Measurements from ENCODE around the gene RPLP2.
A peak's percentile ranks its signal among the peaks of the same experiment; 100 is the strongest.

Gene RPLP2

GRCh38 chr11:809287-810039 is at the start of gene RPLP2:
Gene RPLP2 (plus strand): TSS chr11:809967. CDS start chr11:810235, 268 bp downstream.
- ATAC-seq = peak; percentile 88

GRCh38 chr11:760236-760635 is 49.5 kb upstream of the RPLP2 start:
- no peak for ATAC-seq

DNA sequence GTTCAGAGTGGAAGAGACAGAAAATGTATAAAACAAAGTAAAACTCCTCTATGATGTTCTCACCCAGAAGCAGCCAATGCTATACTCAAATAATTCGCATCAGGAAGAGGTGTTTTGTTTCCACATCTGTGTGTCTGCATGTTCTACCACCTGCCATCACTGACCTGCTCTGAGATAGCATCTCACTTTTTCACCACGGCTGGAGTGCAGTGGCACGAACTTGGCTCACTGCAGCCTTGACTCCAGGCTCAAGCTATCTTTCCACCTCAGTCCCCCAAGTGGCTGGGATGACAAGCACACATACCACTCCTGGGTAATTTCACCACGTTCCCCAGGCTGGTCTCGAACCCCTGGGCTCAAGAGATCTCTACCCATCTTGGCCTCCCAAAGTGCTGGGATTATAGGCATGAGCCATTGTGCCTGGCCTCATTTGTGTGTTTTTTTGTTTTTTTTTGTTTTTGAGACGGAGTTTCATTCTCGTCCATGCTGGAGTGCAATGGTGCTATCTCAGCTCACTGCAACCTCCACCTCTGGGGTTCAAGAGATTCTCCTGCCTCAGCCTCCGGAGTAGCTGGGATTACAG is 48.1 kb upstream of the RPLP2 start:
- ATAC-seq = no peak

DNA sequence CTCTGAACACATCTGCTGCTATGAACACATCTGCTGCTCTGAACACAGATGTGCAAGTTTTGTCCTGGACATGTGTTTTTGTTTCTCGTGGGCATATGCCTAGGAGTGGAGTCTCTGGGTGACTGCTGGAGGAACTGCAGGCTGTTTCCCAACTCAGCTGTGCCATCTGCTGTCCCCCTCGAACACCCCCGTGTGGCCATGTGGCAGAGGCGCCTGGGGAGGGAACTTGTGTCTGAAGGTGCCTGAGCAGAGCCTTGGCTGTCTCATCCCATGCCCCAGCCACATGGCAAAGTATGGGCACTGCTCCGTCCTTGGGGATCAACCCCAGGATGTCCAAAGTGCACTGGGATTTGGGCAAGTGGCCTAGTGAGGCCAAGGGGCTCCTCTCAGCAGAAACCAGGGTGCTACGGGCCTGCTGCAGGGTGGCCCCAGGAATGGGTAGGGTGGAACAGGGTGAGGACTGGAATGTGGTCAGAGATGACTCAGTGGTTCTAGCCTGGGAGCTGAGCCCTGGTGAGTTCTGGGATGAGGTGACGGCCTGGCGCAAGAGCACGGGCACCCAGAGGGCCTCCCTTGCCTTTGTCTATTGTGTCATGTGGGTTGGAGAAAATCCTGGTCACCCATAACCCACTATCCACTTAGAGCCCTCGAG is 47.2 kb upstream of the RPLP2 start:
- ATAC-seq = no peak

GRCh38 chr11:763073-763463 is 46.7 kb upstream of the RPLP2 start:
- no peak for ATAC-seq

DNA sequence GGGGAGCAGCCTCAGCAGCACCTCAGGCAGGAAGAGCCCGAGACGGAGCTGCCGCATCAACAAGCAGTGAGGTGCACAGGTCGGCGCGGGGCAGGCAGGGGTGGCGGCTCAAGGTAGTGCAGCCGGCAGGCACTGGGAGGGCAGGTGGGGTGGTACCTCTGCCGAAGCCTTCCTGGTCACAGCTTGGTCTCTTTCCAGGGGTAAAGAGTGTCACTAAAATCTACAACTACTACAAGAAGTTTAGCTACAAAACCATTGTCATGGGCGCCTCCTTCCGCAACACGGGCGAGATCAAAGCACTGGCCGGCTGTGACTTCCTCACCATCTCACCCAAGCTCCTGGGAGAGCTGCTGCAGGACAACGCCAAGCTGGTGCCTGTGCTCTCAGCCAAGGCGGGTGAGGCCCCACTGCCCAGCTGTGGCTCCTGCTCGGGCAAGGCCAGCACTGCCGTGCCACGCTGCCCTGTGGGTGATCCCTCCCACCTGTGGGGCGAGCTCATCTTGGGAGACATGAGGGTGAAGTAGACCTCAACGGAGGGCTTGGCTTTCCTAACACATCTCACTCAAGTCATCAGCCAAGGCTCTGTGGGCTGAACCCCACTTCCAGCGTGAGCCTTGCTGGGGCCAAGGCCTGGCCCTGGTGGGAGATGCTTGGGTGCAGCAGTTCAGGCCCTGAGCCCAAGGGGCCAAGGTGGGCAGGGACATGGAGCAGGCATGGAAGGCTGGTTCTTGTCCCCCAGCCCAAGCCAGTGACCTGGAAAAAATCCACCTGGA is 46.0 kb upstream of the RPLP2 start:
- no peak for ATAC-seq

DNA sequence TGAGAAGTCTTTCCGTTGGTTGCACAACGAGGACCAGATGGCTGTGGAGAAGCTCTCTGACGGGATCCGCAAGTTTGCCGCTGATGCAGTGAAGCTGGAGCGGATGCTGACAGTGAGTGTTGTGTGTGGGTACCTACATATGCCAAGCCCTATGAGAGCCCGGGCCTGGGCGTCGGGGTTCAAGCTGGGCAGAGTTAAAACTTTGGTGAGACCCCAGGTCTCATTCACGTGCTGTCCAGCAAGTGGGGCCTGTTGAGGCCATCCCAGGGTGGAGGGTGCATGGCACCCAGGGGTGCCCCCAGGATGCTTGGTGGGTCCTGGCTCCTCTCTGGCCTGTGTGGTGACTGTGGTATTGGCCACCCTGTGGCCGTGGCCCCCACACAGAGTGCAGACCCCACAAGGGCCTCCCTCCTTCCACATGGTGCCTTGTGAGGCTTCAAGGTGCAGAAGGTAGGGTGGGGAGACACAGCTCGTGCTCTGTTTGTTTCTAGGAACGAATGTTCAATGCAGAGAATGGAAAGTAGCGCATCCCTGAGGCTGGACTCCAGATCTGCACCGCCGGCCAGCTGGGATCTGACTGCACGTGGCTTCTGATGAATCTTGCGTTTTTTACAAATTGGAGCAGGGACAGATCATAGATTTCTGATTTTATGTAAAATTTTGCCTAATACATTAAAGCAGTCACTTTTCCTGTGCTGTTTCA is 45.3 kb upstream of the RPLP2 start:
- ATAC-seq = no peak

DNA sequence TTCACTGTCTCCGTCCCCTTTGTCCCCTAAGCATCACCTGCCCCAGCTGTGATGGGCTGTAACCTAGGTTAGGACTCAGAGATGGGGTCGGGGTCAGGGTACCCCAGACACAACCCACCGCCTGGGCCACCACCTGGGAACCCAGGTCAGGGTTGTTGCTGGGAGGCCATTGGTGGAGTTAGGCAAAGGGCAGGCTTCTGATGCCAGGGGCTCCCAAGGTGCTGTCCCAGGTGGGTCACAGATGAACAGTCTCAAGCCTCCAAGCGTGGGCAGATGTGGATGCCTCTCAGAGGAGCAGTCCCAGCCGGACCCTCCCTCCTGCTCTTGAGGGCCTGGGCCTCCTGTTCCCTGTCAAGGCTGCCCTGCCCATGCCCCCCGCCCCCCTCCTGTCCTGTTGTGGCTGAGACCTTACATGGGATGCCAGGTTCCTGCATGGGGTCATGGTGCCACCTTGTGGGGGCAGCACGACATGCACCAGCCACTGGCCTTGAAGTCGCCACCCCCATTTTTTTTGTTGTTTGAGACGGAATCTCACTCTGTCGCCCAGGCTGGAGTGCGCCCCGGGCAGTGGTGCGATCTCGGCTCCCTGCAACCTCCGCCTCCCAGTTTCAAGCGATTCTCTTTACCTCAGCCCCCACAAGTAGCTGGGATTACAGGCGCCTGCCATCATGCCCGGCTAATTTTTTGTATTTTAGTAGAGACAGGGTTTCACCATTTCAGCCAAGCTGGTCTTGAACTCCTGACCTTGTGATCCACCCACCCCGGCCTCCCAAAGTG is 44.6 kb upstream of the RPLP2 start:
- peak; percentile 48 to 49 for ATAC-seq

- no peak for ATAC-seq
Measured at GRCh38 chr11:765802-766091, 44.0 kb upstream of the RPLP2 start.

DNA sequence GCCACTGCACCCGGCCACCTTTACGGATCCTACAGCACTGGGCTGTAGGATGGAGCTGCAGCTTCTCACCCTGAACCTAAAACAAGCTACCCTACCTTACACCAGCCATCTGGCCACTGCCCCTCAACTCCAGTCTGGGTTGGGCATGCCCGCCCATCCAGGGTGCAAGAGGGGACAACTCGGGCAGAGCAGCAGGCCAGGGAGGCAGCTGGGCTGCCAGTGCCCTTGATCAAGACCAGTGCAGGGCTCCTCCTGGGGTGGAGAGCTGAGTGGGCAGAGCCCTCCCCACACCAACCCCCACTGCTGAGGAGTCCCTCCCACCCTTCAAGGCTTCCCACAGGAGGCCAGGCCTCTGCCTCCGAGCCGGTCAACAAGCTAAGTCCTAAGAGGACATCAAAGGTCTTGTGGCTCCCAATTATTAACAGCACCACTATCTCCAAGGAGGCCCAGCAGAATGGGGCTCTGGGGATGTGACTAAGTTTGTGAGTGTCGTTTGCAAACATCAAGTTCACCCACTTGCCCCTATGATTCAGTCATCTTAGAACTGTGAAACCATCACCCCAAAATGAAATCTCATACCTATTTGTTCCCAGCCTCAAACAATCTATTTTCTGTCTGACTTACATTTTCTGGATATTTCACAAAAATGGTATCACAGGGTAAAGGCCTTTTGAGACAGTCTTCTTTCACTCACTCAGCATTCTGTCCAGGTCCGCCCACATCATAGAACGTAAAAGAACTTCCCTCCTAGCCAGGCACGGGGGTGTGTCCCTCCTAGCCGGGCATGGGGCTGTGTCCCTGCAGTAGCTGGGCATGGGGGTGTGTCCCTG is 43.4 kb upstream of the RPLP2 start:
- peak in 1 of 2 donors; percentile 44 for ATAC-seq

DNA sequence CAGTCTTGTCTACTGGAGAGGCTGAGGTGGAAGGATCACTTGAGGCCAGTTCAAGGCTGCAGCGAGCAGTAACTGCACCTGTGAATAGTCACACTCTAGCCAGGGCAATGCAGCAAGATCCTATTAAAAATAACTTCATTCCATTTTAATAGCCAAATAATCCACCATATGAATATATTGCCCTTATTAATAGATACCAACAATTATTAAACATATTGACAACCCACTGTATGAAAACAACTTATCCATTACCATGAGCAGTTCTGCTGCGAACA is 42.9 kb upstream of the RPLP2 start:
- no peak for ATAC-seq

DNA sequence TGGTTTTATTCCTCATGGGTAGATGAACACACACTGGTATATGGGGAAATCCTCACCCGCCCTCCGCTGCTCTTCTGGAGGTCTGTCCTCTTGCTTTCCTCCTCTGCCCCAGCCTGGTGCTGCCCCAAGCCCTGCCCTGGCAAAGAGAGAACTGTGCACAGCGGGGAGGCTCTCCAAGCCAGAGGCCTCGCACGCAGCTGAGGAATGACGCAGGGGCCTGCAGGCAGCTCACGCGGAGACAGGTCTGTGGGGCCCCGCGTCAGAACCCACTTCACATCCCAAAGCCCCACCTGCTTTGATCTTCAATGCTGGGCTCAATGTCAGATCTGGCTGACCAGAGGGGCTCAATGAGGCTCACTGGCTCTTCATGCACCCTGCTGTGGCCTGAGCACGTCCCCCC is 42.5 kb upstream of the RPLP2 start:
- no peak for ATAC-seq

DNA sequence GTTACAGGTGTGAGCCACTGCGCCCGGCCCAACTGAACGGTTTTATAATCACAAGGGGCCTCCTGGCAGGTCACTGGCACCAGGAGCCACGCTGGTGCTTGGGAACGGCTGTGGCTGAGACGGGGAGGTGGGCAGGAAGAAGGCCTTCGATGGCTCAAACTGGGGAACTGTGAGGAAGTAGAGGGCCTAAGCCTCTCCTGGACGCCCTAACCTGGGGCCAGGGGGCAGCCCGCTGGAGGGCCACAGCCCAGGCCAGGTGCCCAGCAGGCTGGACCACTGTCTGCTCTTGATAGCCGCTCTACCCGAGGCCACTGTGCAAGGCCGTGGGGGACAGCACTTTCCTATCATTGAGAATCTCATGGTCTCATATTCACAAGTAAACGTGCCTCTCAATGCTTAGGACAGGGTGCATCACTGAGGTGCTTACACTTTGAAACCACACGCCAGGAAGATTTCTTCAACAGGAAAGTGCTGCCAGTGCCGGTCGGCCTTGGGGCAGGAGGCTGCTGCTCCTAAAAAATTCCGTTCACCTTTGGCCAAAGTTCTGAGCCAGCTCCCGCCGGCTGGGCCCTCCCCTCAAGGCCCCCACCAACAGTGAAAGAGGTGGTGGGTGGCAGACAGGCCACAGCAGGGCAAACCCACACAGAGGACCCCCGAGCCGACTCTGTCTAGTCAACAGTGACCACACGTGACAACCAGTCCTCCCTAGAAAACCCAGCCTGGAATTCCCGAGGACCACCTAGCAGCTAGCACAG is 39.7 kb upstream of the RPLP2 start:
- no peak for ATAC-seq

DNA sequence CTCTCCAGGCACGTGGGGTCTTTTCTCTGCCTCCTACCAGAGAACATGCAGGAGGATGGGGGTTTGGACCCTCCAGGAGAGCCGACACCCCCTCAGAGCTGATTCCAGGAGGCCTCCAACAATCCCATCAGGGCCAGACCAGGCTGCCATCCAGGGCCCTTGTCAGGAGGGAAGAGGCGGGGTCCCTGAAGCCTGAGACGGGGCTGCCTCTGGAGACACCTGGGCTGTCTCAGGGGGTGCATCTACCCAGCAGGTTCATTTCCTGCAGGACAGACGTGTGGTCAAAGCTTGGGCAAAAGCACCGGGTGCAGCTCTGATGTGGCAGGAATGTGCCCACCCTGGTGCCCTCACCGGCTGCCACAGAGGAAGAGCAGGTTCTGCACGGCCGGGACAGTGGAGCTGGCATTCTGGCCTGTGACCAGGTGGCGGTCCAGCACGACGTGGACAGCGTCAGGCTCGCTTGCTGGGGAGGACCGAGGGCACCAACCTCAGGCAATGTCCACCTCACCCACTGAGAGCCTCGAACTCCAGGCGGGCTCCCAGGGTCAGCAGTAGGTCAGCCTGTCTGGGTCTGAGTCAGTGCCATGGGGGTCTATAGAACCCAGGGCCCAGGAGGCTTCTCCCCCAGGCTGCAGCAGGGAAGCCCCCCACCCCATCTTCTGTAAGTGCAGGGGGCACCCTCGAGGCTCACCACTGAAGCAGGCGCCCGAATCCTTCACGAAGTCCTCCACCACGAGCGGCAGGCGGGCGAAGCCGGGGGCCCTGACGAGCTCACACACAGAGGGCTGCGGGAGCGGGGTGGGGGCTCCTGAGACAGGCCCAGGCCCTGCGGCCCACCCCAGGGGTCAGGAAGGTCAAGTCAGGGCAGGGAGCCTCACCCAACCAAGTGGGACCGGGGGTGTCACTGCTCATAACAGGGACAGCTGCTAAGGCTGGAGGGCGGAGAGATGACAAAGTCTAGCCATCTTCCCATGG is 38.8 kb upstream of the RPLP2 start:
- ATAC-seq = no peak

DNA sequence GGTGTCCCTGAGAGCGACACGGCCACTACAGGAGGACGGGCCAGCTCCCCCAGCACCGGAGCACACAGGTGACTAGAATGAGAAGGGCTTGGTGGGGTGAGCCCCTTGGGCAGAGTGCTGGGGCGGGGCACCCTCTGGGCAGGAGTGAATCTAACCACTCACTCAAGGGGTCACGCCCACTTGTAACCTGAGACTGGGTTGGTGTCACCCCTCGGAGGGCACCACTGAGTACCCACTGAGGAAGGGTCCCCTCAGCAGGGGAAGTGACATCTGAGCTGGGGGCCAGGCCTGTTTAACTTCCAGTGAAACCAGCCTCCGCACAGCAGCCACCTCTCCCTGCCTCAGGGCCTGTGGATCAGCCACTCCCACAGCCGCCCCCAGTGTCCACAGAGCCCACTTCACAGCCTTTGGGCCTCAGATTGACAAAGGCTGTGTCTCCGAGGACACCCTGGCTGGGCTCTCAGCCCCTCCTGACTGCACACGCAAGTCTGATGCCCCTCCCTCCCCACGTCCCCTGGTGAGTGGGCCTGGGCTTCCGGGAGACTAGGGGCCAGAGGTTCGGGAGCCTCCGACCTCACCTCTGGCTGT is 38.1 kb upstream of the RPLP2 start:
- no peak for ATAC-seq

- ATAC-seq = no peak
Measured at GRCh38 chr11:772429-773390, 37.1 kb upstream of the RPLP2 start.

- ATAC-seq = no peak
Measured at GRCh38 chr11:773425-773824, 36.3 kb upstream of the RPLP2 start.

GRCh38 chr11:773830-774229 is 35.9 kb upstream of the RPLP2 start:
- no peak for ATAC-seq

All from activated CD4-positive, CD25-positive, alpha-beta regulatory T cell treated with anti-CD3 and anti-CD28 coated beads, Interleukin-2, amount 50 U/mL, for 24 hours (primary cell).